Muscle of leg (tissue), 11 donors: ENCODE results near the gene ATP4A. TPM values are rescaled to one million over a fixed set of nuclear protein-coding genes. Genes with fewer than 3 reads are reported as not detected.

Experiments
- DNase-seq: peaks from one replicate; pipeline ENCODE4 v3.0.0; 2013
- H3K27ac ChIP-seq: one replicate; pipeline ENCODE4 v1.5.1; 2013; ENCODE audit warnings: mild to moderate bottlenecking, low read length, control low read depth
- H3K27me3 ChIP-seq: one replicate; pipeline ENCODE4 v1.6.1; 2013; ENCODE audit warnings: low read length; ENCODE audit not compliant: control insufficient read depth, insufficient read depth
- H3K36me3 ChIP-seq: one replicate; pipeline ENCODE4 v1.6.1; 2013; ENCODE audit warnings: low read length; ENCODE audit not compliant: control insufficient read depth, insufficient read depth
- H3K4me1 ChIP-seq: one replicate; pipeline ENCODE4 v1.6.1; 2013; ENCODE audit warnings: low read length; ENCODE audit not compliant: control insufficient read depth, insufficient read depth
- H3K4me3 ChIP-seq: one replicate; pipeline ENCODE4 v1.5.1; 2013; ENCODE audit warnings: low read length, control low read depth
- H3K9me3 ChIP-seq: replicated peaks from 2 replicates; pipeline ENCODE4 v1.6.1; 2013; ENCODE audit warnings: low read depth, low read length; ENCODE audit not compliant: control insufficient read depth
- WGBS: methylation state at CpG from one replicate; pipeline ENCODE4 v1.1.5; 2013; ENCODE audit warnings: missing lambda C conversion rate; ENCODE audit not compliant: insufficient coverage; 5-methylcytosine and 5-hydroxymethylcytosine counted together
- polyA plus RNA-seq, 8 donors: library from polyadenylated mRNA; unstranded; fragments of 120-200 nt; gene quantifications; one replicate each; pipeline versions ENCODE4 v1.2.1 to v1.2.3, GENCODE V29; 2013; ENCODE audit warnings: inconsistent platforms in 1 of 8, low replicate concordance in 1 of 8; ENCODE audit not compliant: insufficient read length in 8 of 8, insufficient read depth in 1 of 8
- total RNA-seq: library from RNA; stranded (reverse); fragments of 120-200 nt; gene quantifications from one replicate; pipeline ENCODE4 v1.2.4, GENCODE V29; 2013

ATP4A gene
- total and polyA plus RNA-seq, 9 donors = 0.52 TPM; not detected in 8

- peaks cover 28% of the 10 kb centered on the region for H3K27me3 ChIP-seq
- no peak for DNase-seq
- H3K36me3 ChIP-seq = no peaks in the 10 kb centered on the region
- H3K4me3 ChIP-seq = no peak overlapping the region
- 20% methylated on average over 10 of the region's 11 CpGs for WGBS
- H3K27ac ChIP-seq = no peak overlapping the region
- H3K4me1 ChIP-seq = no peaks in the 10 kb centered on the region
- no peaks in the 10 kb centered on the region for H3K9me3 ChIP-seq
Observed at GRCh38 chr19:35524181-35524837, 39.1 kb downstream of the ATP4A start.

DNA sequence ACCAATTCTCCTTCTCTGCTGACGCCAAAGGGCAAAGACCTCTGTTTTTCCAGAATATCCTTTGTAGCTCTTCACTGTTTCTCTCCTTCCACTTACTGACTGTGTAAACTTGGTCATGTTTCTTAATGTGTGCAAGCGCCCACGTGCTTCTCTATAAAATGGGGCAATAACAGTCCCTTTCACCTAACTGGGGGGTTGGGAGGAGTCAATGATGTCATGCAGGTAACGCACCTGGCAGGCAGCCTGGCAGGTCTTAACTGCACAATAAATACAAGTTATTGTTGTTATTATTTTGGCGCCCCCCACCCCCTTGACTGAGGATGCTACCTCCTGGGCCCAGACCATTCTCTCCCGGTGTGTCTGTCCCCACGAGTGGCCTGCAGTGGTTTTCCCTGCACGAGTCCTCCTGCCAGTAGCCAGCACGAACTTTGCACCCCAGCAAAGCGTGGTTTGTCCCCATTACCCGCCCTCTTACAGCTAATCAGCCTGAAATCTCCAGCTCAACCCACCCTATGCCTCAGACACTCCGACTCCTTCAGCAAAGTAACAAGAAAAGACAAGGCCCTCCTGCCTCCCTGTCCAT, 40.6 kb downstream of the ATP4A start:
- Histone ChIP-seq H3K4me1 (no peaks in the 10 kb centered on the region), H3K9me3 (no peaks in the 10 kb centered on the region), H3K27me3 (peaks cover 21% of the 10 kb centered on the region), H3K27ac (no peak overlapping the region), H3K36me3 (no peaks in the 10 kb centered on the region), H3K4me3 (no peak overlapping the region)
- DNase-seq = no peak
- WGBS = 84% methylated on average over 9 of the region's 12 CpGs

- Histone ChIP-seq H3K4me3 (no peak overlapping the region), H3K27me3 (peaks cover 21% of the 10 kb centered on the region), H3K4me1 (no peaks in the 10 kb centered on the region), H3K9me3 (no peaks in the 10 kb centered on the region), H3K27ac (no peak overlapping the region), H3K36me3 (no peaks in the 10 kb centered on the region)
- DNase-seq = no peak
- WGBS = 47% methylated on average over 5 of the region's 16 CpGs
Observed at GRCh38 chr19:35521124-35521743, 42.2 kb downstream of the ATP4A start.

DNA sequence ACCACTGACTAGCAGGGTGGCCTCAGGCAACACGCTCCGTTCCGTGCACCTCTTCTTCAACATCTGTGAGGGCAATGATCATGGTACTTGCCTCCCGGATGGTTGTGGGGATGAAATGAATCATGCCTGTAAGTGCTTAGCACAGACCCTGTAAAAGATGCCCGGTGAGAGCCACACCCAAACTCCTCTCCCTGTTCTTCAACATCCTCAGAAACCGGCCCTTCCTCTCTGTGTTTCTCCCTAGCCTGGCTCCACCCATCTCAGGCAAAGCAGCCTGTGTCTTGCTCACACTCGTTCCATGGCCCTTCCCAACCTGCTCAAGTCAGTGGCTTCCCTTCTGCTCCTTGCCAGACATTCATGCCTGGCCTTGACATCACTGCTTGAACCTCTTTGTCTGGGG, 44.2 kb downstream of the ATP4A start:
- 19% methylated on average over 3 of the region's 7 CpGs for WGBS

GRCh38 chr19:35518313-35518712, 45.1 kb downstream of the ATP4A start:
- peaks cover 17% of the 10 kb centered on the region for H3K27me3 ChIP-seq
- no peak overlapping the region for H3K27ac ChIP-seq
- H3K36me3 ChIP-seq = no peaks in the 10 kb centered on the region
- no peak overlapping the region for H3K4me3 ChIP-seq
- H3K9me3 ChIP-seq = no peaks in the 10 kb centered on the region
- WGBS = 63% methylated on average over 3 of the region's 6 CpGs
- DNase-seq = no peak
- no peaks in the 10 kb centered on the region for H3K4me1 ChIP-seq

More for the DNA sequence above, 44.2 kb downstream of the ATP4A start:
- Histone ChIP-seq H3K4me3 (no peak overlapping the region), H3K9me3 (no peaks in the 10 kb centered on the region), H3K27me3 (peaks cover 16% of the 10 kb centered on the region), H3K36me3 (no peaks in the 10 kb centered on the region), H3K27ac (no peak overlapping the region), H3K4me1 (no peaks in the 10 kb centered on the region)
- DNase-seq = no peak

GRCh38 chr19:35517342-35517741, 46.1 kb downstream of the ATP4A start:
- no peaks in the 10 kb centered on the region for H3K9me3 ChIP-seq
- H3K27me3 ChIP-seq = peaks cover 26% of the 10 kb centered on the region
- WGBS = 40% methylated on average over 1 of the region's 2 CpGs
- no peak for DNase-seq
- no peak overlapping the region for H3K27ac ChIP-seq
- H3K4me1 ChIP-seq = peaks cover 6% of the 10 kb centered on the region
- no peak overlapping the region for H3K4me3 ChIP-seq
- no peaks in the 10 kb centered on the region for H3K36me3 ChIP-seq

- Histone ChIP-seq H3K9me3 (no peaks in the 10 kb centered on the region), H3K4me1 (peaks cover 6% of the 10 kb centered on the region), H3K36me3 (no peaks in the 10 kb centered on the region), H3K27me3 (peaks cover 33% of the 10 kb centered on the region), H3K4me3 (no peak overlapping the region), H3K27ac (no peak overlapping the region)
- no CpG with 5 or more reads among the region's 3 CpGs for WGBS
- no peak for DNase-seq
Observed at GRCh38 chr19:35516310-35516709, 47.1 kb downstream of the ATP4A start.

DNA sequence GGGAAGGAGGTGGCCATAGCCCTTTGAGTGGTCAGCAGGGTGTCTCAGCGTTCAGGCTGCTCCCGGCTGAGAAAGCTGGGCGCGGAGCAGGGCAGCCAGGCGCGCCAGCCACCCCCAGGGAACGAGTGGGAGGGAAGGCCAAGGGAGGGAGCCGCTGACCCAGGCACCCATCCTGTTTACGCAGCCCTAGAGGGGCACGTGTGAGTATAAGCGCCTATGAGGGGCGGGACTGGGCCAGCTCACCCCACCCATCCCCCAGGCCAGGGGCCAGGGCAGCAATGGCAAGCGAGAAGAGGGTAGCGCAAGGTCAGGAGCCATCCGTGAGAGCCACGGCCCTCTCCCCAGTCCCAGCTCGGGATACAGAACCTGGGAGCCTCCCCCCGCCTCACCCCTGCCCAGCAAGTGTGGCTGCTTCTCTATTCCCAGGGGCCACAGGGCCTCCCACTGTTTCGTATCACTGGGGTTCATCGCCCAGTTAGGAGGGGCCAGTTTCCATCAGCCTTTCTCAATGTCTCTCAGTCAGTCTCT, 49.1 kb downstream of the ATP4A start:
- Histone ChIP-seq H3K27ac (no peak overlapping the region), H3K4me1 (peaks cover 17% of the 10 kb centered on the region), H3K36me3 (no peaks in the 10 kb centered on the region), H3K27me3 (peaks cover 51% of the 10 kb centered on the region), H3K9me3 (no peaks in the 10 kb centered on the region), H3K4me3 (no peak overlapping the region)
- 15% methylated on average over 15 of the region's 20 CpGs for WGBS
- no peak for DNase-seq

- no peak for DNase-seq
- Histone ChIP-seq H3K27ac (no peak within 1 kb of the TSS), H3K4me1 (peaks cover 17% of the 10 kb centered on the region), H3K27me3 (peaks cover 57% of the 10 kb centered on the region), H3K4me3 (no peak within 1 kb of the TSS), H3K36me3 (no peaks in the 10 kb centered on the region), H3K9me3 (no peaks in the 10 kb centered on the region)
- 4% methylated on average over 12 of the region's 15 CpGs for WGBS
Observed at GRCh38 chr19:35513628-35514281, 49.7 kb downstream of the ATP4A start, which contains the start of gene DMKN. Gene DMKN, minus strand, starts transcription at chr19:35513649. Its CDS starts 174 bp downstream, at chr19:35513475.
